Neuronal stem cell (in vitro differentiated cells): ENCODE data around the gene CDH23.

Experiments used
- DNase-seq: peaks from one replicate; pipeline ENCODE4 v3.0.0-alpha.2; 2013; ENCODE audit warnings: low spot score
- H2AFZ ChIP-seq: one replicate; pipeline ENCODE4 v1.6.1; 2013; ENCODE audit warnings: mild to moderate bottlenecking, low read length, inconsistent platforms
- H2AK5ac ChIP-seq: 2 replicates; pipeline ENCODE4 v1.6.1; 2013; ENCODE audit warnings: low read depth, mild to moderate bottlenecking, inconsistent platforms, low read length, moderate library complexity, mixed read lengths
- H2BK120ac ChIP-seq: 2 replicates; pipeline ENCODE4 v1.6.1; 2013; ENCODE audit warnings: low read depth, mild to moderate bottlenecking, inconsistent platforms, low read length, moderate library complexity, mixed read lengths
- H2BK12ac ChIP-seq: one replicate; pipeline ENCODE4 v1.6.1; 2013; ENCODE audit warnings: low read length, inconsistent platforms
- H2BK15ac ChIP-seq: 2 replicates; pipeline ENCODE4 v1.6.1; 2013; ENCODE audit warnings: mild to moderate bottlenecking, low read length, inconsistent platforms, mixed read lengths
- H2BK5ac ChIP-seq: one replicate; pipeline ENCODE4 v1.6.1; 2013; ENCODE audit warnings: inconsistent platforms, mild to moderate bottlenecking, low read length, moderate library complexity
- H3K14ac ChIP-seq: one replicate; pipeline ENCODE4 v1.6.1; 2013; ENCODE audit warnings: low read length, inconsistent platforms
- H3K18ac ChIP-seq: 2 replicates; pipeline ENCODE4 v1.6.1; 2013; ENCODE audit warnings: low read length, inconsistent platforms
- H3K23ac ChIP-seq: 2 replicates; pipeline ENCODE4 v1.6.1; 2013; ENCODE audit warnings: low read depth, mild to moderate bottlenecking, mixed read lengths, low read length, inconsistent platforms; ENCODE audit not compliant: poor library complexity
- H3K27ac ChIP-seq: replicated peaks from 3 replicates; pipeline ENCODE4 v1.5.1; 2013; ENCODE audit warnings: low read length, inconsistent platforms
- H3K27me3 ChIP-seq, 3 experiments: 2 replicates each; pipeline ENCODE4 v1.6.1; 2013; ENCODE audit warnings: low read length in 3 of 3, mild to moderate bottlenecking in 2 of 3, inconsistent platforms in 1 of 3, low read depth in 1 of 3, mixed read lengths in 1 of 3, moderate library complexity in 1 of 3; ENCODE audit not compliant: control insufficient read depth in 3 of 3, insufficient read depth in 3 of 3
- H3K36me3 ChIP-seq, 2 donors: replicated peaks in 1 of 2; 2 replicates each; pipeline ENCODE4 v1.6.1; 2013; ENCODE audit warnings: low read length in 2 of 2; ENCODE audit not compliant: control insufficient read depth in 2 of 2, insufficient read depth in 2 of 2
- H3K4ac ChIP-seq: 2 replicates; pipeline ENCODE4 v1.6.1; 2013; ENCODE audit warnings: inconsistent platforms, mild to moderate bottlenecking, low read length, moderate library complexity
- H3K4me1 ChIP-seq, 2 donors: 1 replicate in 1 of 2; 2 replicates in 1 of 2; pipeline ENCODE4 v1.6.1; 2013; ENCODE audit warnings: low read length in 2 of 2, low read depth in 1 of 2; ENCODE audit not compliant: control insufficient read depth in 2 of 2, insufficient read depth in 1 of 2
- H3K4me2 ChIP-seq: one replicate; pipeline ENCODE4 v1.6.1; 2013; ENCODE audit warnings: mild to moderate bottlenecking, low read length, inconsistent platforms; ENCODE audit not compliant: insufficient read depth, poor library complexity, severe bottlenecking
- H3K4me3 ChIP-seq, 2 donors: 2 replicates each; pipeline ENCODE4 v1.5.1; 2013; ENCODE audit warnings: low read length in 2 of 2, mild to moderate bottlenecking in 2 of 2, inconsistent platforms in 1 of 2, moderate library complexity in 1 of 2
- H3K79me1 ChIP-seq: one replicate; pipeline ENCODE4 v1.6.1; 2013; ENCODE audit warnings: low read depth, mild to moderate bottlenecking, inconsistent platforms, low read length, moderate library complexity
- H3K9ac ChIP-seq: one replicate; pipeline ENCODE4 v1.6.1; 2013; ENCODE audit warnings: mild to moderate bottlenecking, low read depth, low read length, inconsistent platforms; ENCODE audit not compliant: poor library complexity
- H3K9me3 ChIP-seq, 2 donors: replicated peaks in 1 of 2; 2 replicates each; pipeline versions ENCODE3 to v1.6.1; 2013; ENCODE audit warnings: low read length in 2 of 2, mild to moderate bottlenecking in 2 of 2, inconsistent platforms in 1 of 2, low read depth in 1 of 2, mixed read lengths in 1 of 2, moderate library complexity in 1 of 2; ENCODE audit not compliant: control insufficient read depth in 2 of 2, insufficient read depth in 1 of 2
- H4K8ac ChIP-seq: one replicate; pipeline ENCODE4 v1.6.1; 2013; ENCODE audit warnings: low read depth, mild to moderate bottlenecking, inconsistent platforms, low read length, moderate library complexity
- H4K91ac ChIP-seq: one replicate; pipeline ENCODE4 v1.6.1; 2013; ENCODE audit warnings: low read length, low read depth, mild to moderate bottlenecking, inconsistent platforms; ENCODE audit not compliant: poor library complexity
- whole genome bisulfite sequencing, 2 donors: extraction: QIAGEN DNeasy Blood & Tissue Kit; methylation state at CpG; one replicate each; pipeline ENCODE4 v1.1.7; 2013; ENCODE audit warnings: missing lambda C conversion rate in 2 of 2, mixed read lengths in 1 of 2; ENCODE audit not compliant: insufficient read length in 2 of 2, insufficient replicate concordance in 1 of 2; ENCODE audit errors: extremely low coverage in 2 of 2; 5-methylcytosine and 5-hydroxymethylcytosine counted together

The CDH23 gene

DNA sequence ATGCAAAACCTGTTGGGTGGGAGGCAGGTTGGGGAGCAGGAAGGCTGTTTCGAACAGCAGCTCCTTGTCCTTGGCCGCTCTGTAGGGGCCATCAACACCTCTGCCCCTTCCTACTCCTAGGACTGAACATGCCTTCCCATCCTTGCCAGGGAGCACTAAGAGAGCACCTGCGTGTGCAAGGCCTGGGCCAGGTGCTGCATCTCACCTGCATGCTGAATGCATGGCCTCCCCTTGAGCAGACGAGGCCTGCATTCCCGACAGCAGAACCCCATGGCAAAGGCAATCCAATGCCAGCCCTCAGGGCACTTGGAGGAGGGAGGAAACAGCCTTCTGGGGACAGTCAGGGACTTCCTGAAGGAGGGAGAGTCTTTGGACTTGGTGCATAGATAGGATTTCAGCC is 365.6 kb downstream of the CDH23 start:
- Histone ChIP-seq H3K4me2 (no peak overlapping the region), H2BK12ac (no peak overlapping the region), H3K79me1 (no peaks in the 10 kb centered on the region), H2BK15ac (no peak overlapping the region), H4K8ac (no peak overlapping the region), H3K14ac (no peak overlapping the region), H3K27ac (no peak overlapping the region), H3K18ac (no peak overlapping the region), H3K23ac (no peak overlapping the region), H2BK5ac (no peak overlapping the region), H3K9me3 (peaks cover 0 to 3% of the 10 kb centered on the region in 2 donors), H2AFZ (no peak overlapping the region), H3K27me3 (peaks cover 0 to 34% (median 0%) of the 10 kb centered on the region in 3 experiments), H3K4ac (no peak overlapping the region), H3K4me1 (peaks cover under 1 to 4% of the 10 kb centered on the region in 2 donors), H4K91ac (no peak overlapping the region), H2AK5ac (no peak overlapping the region), H2BK120ac (no peak overlapping the region), H3K36me3 (no peaks in the 10 kb centered on the region), H3K4me3 (peak overlapping the region in 1 of 2 donors; percentile 15), H3K9ac (no peak overlapping the region)
- WGBS, 2 donors: no CpG with 5 or more reads among the region's 5 CpGs
- no peak for DNase-seq

DNA sequence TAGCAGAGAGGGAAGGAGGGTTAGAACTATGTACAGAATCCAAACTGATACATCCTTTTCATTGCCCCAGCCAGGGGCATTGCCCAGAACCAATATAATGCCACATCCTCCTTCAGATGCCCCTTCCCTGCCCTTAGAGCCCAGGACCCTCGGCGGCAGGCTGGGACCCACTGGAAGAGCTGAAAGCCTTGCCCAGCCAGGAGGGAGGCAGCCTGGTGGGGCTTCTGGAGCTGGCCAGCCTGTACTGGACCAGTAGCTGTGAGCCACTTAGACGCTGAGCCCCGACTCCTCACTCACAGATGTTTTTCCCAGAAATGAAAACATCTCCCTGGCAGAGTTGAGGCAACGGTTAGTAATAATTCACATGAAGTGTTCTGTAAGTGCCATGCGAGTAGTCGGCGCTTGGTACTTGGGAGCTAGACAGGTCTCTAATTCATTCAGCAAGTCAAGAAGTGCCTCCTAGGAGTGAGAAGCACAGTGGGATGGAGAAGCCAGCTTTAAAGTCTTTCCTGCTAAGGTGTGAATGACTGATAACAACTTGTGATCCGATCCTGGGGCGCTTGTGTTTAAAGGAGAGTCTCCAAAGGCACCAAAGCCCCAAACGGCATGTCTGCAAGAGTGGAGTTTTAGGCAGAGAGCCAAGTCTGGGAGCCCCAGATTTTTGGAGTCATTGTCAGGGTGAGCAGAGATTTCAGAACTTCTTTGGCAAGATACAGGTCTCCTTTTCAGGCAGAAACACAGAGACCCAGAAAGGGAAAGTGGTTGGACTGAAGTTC is 366.8 kb downstream of the CDH23 start:
- H3K36me3 ChIP-seq: no peaks in the 10 kb centered on the region
- peaks cover 0 to 22% (median 0%) of the 10 kb centered on the region in 3 experiments for H3K27me3 ChIP-seq
- H3K27ac ChIP-seq: no peak overlapping the region
- H2BK5ac ChIP-seq: no peak overlapping the region
- no CpG with 5 or more reads among the region's 11 CpGs for WGBS, 2 donors
- H2BK15ac ChIP-seq: no peak overlapping the region
- H3K4me2 ChIP-seq: no peak overlapping the region
- H2BK120ac ChIP-seq: no peak overlapping the region
- peaks cover 0 to 3% of the 10 kb centered on the region in 2 donors for H3K9me3 ChIP-seq
- no peak overlapping the region for H3K4ac ChIP-seq
- H3K18ac ChIP-seq: no peak overlapping the region
- peaks cover 2 to 5% of the 10 kb centered on the region in 2 donors for H3K4me1 ChIP-seq
- H3K79me1 ChIP-seq: no peaks in the 10 kb centered on the region
- H3K9ac ChIP-seq: no peak overlapping the region
- no peak overlapping the region for H2AFZ ChIP-seq
- H3K23ac ChIP-seq: no peak overlapping the region
- DNase-seq: no peak
- H2AK5ac ChIP-seq: no peak overlapping the region
- no peak overlapping the region for H4K8ac ChIP-seq
- H2BK12ac ChIP-seq: no peak overlapping the region
- H3K14ac ChIP-seq: no peak overlapping the region
- H3K4me3 ChIP-seq: no peak overlapping the region
- no peak overlapping the region for H4K91ac ChIP-seq

- H2BK120ac ChIP-seq: no peak overlapping the region
- peaks cover 0 to 24% (median 0%) of the 10 kb centered on the region in 3 experiments for H3K27me3 ChIP-seq
- no peak overlapping the region for H3K18ac ChIP-seq
- H3K79me1 ChIP-seq: no peaks in the 10 kb centered on the region
- no peak overlapping the region for H3K4ac ChIP-seq
- H4K91ac ChIP-seq: no peak overlapping the region
- H3K4me3 ChIP-seq: no peak overlapping the region
- DNase-seq: no peak
- H2BK12ac ChIP-seq: no peak overlapping the region
- H4K8ac ChIP-seq: no peak overlapping the region
- H3K14ac ChIP-seq: no peak overlapping the region
- peak overlapping the region; percentile 40 for H2AK5ac ChIP-seq
- peak overlapping the region; percentile 22 for H2BK15ac ChIP-seq
- H3K23ac ChIP-seq: no peak overlapping the region
- no peak overlapping the region for H2AFZ ChIP-seq
- WGBS, 2 donors: no CpG with 5 or more reads among the region's 8 CpGs
- H3K27ac ChIP-seq: no peak overlapping the region
- no peak overlapping the region for H3K4me2 ChIP-seq
- peaks cover 2 to 5% of the 10 kb centered on the region in 2 donors for H3K4me1 ChIP-seq
- peak overlapping the region; percentile 30 for H3K9ac ChIP-seq
- H3K36me3 ChIP-seq: no peaks in the 10 kb centered on the region
- peaks cover 0 to 3% of the 10 kb centered on the region in 2 donors for H3K9me3 ChIP-seq
- peak overlapping the region; percentile 26 for H2BK5ac ChIP-seq
Measured at GRCh38 chr10:71765176-71765904, 368.6 kb downstream of the CDH23 start.
